ENCODE measurements around the gene TRAF7.

Gene TRAF7

DNA sequence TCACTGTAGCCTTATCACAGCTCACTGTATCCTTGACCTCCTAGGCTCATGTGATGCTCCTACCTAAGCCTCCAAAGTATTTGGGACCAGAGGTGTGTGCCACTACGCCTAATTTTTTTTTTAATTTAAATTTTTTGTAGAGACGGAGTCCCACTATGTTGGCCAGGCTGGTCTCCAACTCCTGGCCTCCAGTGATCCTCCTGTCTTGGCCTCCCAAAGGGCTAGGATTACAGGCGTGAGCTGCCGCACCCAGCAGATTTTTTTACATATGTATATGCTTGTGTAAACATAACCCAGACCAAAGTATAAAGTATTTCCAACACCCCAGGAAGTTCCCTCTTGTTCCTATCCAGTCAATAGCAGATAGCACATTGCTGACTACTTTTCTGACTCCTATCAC is 60.7 kb downstream of the TRAF7 start:
- no peak for DNase-seq (ENCODE audit: low spot score)

DNA sequence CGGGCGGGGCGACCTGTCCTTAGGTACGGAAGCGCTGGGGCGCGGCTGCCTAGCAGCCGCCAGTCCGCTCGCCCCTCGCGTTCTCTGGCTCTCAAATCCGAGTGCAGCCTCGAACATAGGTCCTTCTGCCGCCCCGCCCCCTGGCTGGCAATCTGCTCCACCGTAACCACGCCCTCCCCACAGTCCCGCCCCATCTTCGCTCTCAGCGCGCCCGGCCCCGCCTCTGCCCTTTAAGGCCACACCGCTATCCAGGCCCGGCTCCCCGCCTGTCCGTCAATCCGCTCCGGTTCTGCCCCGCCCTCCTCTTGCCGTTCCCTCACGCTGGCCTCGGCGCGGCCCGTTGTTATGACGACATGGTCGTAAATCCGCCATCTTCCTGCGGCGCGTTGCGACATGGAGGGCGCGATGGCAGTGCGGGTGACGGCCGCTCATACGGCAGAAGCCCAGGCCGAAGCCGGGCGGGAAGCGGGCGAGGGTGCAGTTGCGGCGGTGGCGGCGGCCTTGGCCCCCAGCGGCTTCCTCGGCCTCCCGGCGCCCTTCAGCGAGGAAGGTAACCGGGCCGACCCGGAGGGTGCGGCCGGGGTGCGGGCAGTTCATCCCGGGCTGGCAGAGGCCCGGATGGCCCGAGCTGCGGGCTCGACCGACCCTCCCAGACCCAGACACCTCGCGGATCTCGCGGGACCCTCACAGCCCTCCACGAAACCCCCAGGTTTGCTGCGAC is 67.8 kb downstream of the TRAF7 start, which contains the start of gene E4F1:
Gene E4F1 (plus strand): TSS at position 371 of the 721 bp plus-strand sequence. CDS start 23 bp downstream, at position 394.
- DNase-seq (ENCODE audit: low spot score) = peak; percentile 100

DNA sequence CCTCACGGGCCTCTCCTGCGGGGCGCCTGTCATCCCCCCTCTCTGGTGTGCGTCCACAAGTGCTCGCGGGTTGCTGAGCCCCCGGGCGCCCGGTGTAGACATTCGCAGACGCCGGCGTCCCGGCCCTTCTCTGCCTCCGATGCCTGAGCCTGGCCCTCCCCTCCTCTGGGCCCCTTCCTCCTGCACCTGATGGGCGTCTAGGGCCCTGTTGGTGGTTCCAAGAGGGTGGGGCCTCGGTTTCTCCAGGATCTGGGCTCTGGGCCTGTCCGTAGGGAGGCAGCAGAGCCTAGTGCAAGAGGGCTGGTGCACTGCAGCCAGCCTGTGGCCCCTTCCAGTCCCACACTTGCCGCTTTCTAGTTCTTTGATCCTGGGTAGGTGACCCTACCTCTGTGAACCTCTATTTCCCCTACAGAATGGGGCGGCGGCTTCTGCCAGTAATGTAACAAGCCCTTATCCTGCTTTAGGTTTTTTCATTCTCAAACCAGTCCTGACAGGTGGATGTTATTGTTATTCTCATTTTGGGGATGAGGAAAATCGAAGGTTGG is 68.4 kb downstream of the TRAF7 start:
- DNase-seq (ENCODE audit: low spot score) = no peak

DNA sequence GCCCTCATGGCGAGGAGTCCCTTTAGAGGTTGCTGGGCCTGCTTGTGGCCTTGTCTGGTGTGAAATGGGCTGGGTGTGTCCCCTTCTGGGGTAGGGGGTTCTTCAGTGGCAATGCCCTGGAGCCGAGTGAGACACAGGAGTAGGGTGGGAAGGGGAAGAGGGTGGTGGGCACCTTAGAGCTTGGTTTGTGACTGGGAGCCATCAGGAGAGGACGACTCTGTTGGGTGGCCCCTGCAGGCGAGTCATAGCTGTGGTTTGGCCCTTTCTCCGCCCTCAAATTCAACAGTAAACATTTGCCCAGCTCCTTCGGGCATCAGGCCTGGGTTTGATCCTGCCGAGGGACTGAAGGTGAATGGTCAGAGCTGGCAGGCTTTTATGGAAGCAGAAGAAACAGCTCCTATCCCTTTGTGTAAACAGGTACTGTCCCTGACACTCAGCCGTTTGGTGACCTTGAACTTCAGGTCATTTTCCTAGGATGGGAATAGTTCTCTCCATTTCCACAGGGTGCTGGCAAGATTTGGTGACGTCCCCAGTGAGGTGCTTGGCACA is 70.7 kb downstream of the TRAF7 start:
- DNase-seq (ENCODE audit: low spot score) = no peak

DNA sequence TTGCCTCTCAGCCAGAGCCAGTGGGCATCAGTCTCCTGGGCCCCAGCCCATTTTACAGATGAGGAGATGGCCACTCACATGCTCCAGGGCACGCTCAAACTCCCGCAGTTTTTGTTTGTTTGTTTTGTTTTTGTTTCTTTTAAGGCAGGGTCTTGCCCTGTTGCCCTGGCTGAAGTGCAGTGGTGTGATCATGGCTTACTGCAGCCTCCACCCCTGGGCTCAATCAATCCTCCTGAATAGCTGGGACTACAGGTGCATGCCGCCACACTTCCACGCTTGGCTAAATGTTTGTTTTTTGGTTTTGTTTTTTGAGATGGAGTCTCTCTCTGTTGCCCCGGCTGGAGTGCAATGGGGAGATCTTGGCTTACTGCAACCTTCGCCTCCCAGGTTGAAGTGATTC is 71.3 kb downstream of the TRAF7 start:
- no peak for DNase-seq (ENCODE audit: low spot score)

All from ecto neural progenitor cell (in vitro differentiated cells).